HepG2 (cell line): ENCODE results near the gene GPR158.

Experiments used
- ATF2 ChIP-seq: sonication (generic); formaldehyde crosslinking; IDR thresholded peaks from 2 replicates; pipeline ENCODE4 v1.4.0; 2020; ENCODE audit warnings: missing genetic modification reagents
- ATF3 ChIP-seq: sonication (generic); formaldehyde crosslinking; IDR thresholded peaks from 2 replicates; pipeline ENCODE4 v1.4.0; 2020; ENCODE audit warnings: missing genetic modification reagents
- CBX5 ChIP-seq: sonication (generic); formaldehyde crosslinking; IDR thresholded peaks from 2 replicates; pipeline ENCODE4 v1.4.0; 2020; ENCODE audit warnings: missing genetic modification reagents, borderline replicate concordance
- CHD2 ChIP-seq: IDR thresholded peaks from 2 replicates; pipeline ENCODE4 v1.6.1; 2011; ENCODE audit warnings: low read depth, low read length, improper control_type of control experiment
- ELF3 ChIP-seq: IDR thresholded peaks from 2 replicates; pipeline ENCODE4 v1.6.1; 2016; ENCODE audit warnings: missing genetic modification reagents, missing compliant biosample characterization
- EZH2 ChIP-seq: conservative IDR thresholded peaks from 2 replicates; pipeline ENCODE4 v1.6.1; 2012; ENCODE audit warnings: mild to moderate bottlenecking, low read depth, low read length, moderate library complexity
- HNRNPLL ChIP-seq: fragments of 200-400 bp; formaldehyde crosslinking; IDR thresholded peaks from 2 replicates; pipeline ENCODE4 v1.6.1; 2017; ENCODE audit warnings: mild to moderate bottlenecking, low read depth, low read length; ENCODE audit not compliant: poor library complexity, severe bottlenecking
- MTA1 ChIP-seq: sonication (generic); formaldehyde crosslinking; IDR thresholded peaks from 2 replicates; pipeline ENCODE4 v1.4.0; 2020; ENCODE audit warnings: missing genetic modification reagents, mild to moderate bottlenecking, borderline replicate concordance
- MTA3 ChIP-seq: sonication (generic); formaldehyde crosslinking; IDR thresholded peaks from 2 replicates; pipeline ENCODE4 v1.4.0; 2020; ENCODE audit warnings: missing genetic modification reagents
- RBFOX2 ChIP-seq: fragments of 200-400 bp; formaldehyde crosslinking; IDR thresholded peaks from 2 replicates; pipeline ENCODE4 v1.6.1; 2017; ENCODE audit warnings: low read depth, mild to moderate bottlenecking, low read length
- ZFP36L2 ChIP-seq: sonication (generic); formaldehyde crosslinking; IDR thresholded peaks from 2 replicates; pipeline ENCODE4 v1.4.0; 2020; ENCODE audit warnings: missing genetic modification reagents

GRCh38 chr10:25425776-25426175 lies 251.0 kb downstream of the GPR158 start:
- TF ChIP-seq MTA3 (no peak), MTA1 (CRISPR knock-in tag) (no peak), ELF3 (CRISPR knock-in tag) (no peak), CBX5 (no peak), EZH2 (no peak), CHD2 (no peak), ATF2 (no peak), ZFP36L2 (CRISPR knock-in tag) (no peak), RBFOX2 (no peak), ATF3 (CRISPR knock-in tag) (no peak), HNRNPLL (no peak)
